Mucosa of stomach (tissue), 1 donor: ENCODE results near the gene ADSS1.

Experiments
- H3K27me3 ChIP-seq: one replicate; pipeline ENCODE4 v1.7.0; 2013; ENCODE audit warnings: mild to moderate bottlenecking, low read length; ENCODE audit not compliant: control insufficient read depth, insufficient read depth
- H3K36me3 ChIP-seq: one replicate; pipeline ENCODE4 v1.7.0; 2013; ENCODE audit warnings: low read length; ENCODE audit not compliant: control insufficient read depth, insufficient read depth
- H3K4me1 ChIP-seq: one replicate; pipeline ENCODE4 v1.7.0; 2013; ENCODE audit warnings: mild to moderate bottlenecking, low read length; ENCODE audit not compliant: control insufficient read depth, insufficient read depth
- H3K4me3 ChIP-seq: one replicate; pipeline ENCODE4 v1.7.0; 2013; ENCODE audit warnings: low read length
- H3K9ac ChIP-seq: one replicate; pipeline ENCODE4 v1.7.0; 2013; ENCODE audit warnings: mild to moderate bottlenecking, low read length, moderate library complexity
- H3K9me3 ChIP-seq: one replicate; pipeline ENCODE4 v1.7.0; 2013; ENCODE audit warnings: mild to moderate bottlenecking, low read length, moderate library complexity; ENCODE audit not compliant: control insufficient read depth
- donor health status: Pancreatic carcinoma.

Gene ADSS1

GRCh38 chr14:104776481-104776880, 52.5 kb downstream of the ADSS1 start:
- peaks cover 4% of the 10 kb centered on the region for H3K36me3 ChIP-seq
- H3K4me3 ChIP-seq, result no peak overlapping the region
- H3K4me1 ChIP-seq, result peaks cover 16% of the 10 kb centered on the region
- H3K27me3 ChIP-seq, result no peaks in the 10 kb centered on the region
- H3K9ac ChIP-seq, result no peak overlapping the region
- H3K9me3 ChIP-seq, result no peaks in the 10 kb centered on the region

DNA sequence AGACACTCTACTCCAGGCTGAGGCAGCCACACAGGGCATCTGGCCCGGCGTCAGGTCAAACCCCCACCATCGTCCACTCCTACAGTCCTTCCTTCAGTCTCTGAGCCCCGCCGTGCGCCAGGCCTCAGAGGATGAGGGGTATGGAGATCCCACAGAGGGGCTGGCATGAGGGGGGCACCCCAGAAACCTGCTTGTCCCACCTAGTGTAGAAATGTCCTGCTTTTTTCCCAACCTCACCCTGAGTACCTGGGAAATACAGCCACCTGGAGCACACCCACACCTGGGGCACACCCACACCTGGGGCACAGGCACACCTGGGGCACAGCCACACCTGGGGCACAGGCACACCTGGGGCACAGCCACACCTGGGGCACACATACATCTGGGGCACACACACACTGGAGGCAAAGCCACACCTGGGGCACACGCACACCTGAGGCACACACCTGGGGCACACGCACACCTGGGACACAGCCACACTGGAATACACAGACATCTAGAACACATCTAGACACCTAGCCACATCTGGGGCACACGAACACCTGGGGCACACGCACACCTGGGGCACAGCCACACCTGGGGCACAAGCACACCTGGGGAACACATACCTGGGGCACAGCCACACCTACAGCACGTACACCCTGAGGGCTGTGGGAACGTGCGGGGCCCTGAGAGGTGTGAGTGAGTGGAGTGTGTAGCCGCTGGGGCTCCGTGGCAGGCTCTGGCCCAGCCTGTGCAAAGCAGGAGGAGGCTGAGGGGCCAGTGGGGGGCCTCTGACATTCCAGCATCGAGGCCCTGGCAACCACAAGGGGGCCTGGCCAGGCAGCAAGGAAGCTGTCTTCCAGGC, 53.2 kb downstream of the ADSS1 start:
- Histone ChIP-seq H3K4me1 (peaks cover 9% of the 10 kb centered on the region), H3K36me3 (no peaks in the 10 kb centered on the region), H3K9me3 (no peaks in the 10 kb centered on the region)

GRCh38 chr14:104777808-104778249, 53.8 kb downstream of the ADSS1 start:
- Histone ChIP-seq H3K27me3 (no peaks in the 10 kb centered on the region), H3K4me1 (peaks cover 7% of the 10 kb centered on the region), H3K9ac (no peak overlapping the region), H3K36me3 (no peaks in the 10 kb centered on the region), H3K9me3 (no peaks in the 10 kb centered on the region), H3K4me3 (no peak overlapping the region)

More for the DNA sequence above, 53.2 kb downstream of the ADSS1 start:
- no peaks in the 10 kb centered on the region for H3K27me3 ChIP-seq
- H3K9ac ChIP-seq, result no peak overlapping the region
- H3K4me3 ChIP-seq, result no peak overlapping the region

DNA sequence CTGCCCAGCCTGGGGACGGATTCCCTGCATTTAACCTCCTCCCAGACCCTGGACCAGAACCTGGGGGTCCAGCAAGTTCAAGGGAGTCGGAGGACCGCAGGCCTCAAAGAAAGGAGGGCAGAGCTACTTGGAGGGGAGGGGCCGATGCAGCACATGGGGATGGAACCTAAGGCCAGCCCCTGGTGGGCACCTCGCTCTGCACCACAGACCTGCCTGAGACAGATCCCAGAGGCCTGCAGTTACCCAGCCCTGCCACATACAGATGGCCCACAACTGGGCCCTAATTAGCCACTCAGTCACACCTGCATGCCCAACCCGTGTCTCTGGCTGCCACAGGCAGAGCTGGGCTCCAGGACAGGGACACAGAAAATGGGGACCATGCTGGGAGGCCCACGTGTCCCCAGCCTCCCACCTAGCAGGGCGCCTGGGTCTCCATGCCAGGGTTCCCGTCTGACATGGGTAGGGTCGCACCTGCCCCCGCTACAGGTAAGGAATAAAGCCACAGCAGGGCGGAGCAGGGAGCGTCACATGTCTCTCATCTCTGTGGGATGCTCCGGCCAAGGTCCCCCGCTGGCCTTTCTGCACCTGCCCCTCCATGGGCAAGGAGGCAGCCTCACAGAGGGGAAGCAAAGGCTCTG, 54.8 kb downstream of the ADSS1 start:
- Histone ChIP-seq H3K4me3 (no peak overlapping the region), H3K9me3 (no peaks in the 10 kb centered on the region), H3K9ac (no peak overlapping the region), H3K4me1 (peaks cover 7% of the 10 kb centered on the region), H3K36me3 (no peaks in the 10 kb centered on the region), H3K27me3 (no peaks in the 10 kb centered on the region)

DNA sequence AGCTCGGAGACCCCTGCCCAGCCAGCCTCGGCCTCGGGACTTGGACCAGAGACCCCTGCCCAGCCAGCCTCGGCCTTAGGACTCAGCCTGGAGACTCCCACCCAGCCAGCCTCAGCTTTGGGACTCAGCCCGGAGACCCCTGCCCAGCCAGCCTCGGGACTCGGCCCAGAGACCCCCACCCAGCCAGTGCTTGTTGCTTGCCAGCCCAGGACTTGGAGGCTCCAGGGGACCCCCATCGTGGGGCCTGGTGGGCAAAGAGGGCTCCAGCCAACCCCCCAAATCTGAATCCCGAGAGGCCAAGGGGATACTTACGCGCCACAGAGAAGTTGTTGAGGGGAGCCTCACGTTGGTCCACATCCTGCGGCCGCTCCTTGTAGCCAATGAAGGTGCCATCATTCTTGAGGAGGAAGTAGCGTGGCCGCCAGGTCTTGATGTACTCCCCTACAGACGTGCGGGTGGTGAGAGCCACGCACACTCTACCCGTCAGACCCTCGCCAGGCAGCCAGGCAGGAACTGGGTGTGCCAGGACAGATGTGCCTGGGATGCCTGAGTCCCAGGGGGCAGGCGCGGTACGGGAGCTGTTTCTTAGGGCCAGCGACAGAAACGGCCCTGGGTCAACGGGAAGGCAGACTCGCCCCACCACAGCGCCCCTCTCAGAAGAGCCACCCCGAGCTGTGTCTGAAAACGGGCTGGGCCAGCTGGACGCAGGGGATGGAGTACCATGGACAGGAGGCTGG, 55.9 kb downstream of the ADSS1 start:
- Histone ChIP-seq H3K4me1 (peaks cover 7% of the 10 kb centered on the region), H3K36me3 (no peaks in the 10 kb centered on the region), H3K27me3 (no peaks in the 10 kb centered on the region), H3K9ac (no peak overlapping the region), H3K9me3 (no peaks in the 10 kb centered on the region), H3K4me3 (no peak overlapping the region)

GRCh38 chr14:104780513-104781030, 56.5 kb downstream of the ADSS1 start:
- Histone ChIP-seq H3K4me3 (no peak overlapping the region), H3K4me1 (peaks cover 7% of the 10 kb centered on the region), H3K9ac (no peak overlapping the region), H3K9me3 (no peaks in the 10 kb centered on the region), H3K36me3 (no peaks in the 10 kb centered on the region), H3K27me3 (no peaks in the 10 kb centered on the region)

DNA sequence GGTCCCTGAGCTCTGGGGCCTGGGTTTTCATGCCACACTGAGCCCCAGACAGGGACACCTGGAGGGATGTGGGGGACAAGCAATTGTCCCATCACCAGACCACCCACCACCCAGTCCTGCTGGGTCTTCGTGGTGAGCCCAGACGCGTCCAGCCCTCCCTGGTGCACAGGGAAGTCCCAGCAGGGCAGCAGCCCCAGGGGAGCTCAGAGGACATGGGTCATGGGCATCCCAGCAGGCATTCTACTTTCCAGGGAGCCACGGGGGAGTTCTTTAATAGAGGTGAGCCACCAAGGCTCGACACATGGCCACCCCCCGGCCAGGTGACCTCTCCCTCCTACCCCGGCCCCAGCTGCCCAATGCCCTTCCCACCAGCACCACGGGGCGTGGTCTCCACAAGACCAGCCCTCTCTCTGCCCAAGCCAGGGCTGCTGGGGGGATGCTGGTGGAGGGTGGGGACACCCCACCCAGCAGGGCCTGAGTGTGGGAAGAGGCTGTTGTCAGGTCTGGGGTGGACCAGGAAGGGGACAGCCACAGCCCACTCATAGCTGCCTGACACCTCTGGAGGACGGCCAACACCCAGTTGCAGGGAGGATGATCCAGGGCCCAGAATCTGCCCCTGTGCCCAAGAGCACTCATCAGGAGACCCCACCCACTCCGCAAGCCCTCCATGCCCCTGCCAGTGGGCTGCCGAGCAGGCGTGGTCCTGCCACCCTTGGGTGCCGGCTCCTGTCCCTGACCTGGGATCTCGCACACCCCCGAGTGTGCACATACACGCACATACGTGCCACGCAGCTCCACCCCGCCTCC, 57.4 kb downstream of the ADSS1 start:
- no peaks in the 10 kb centered on the region for H3K27me3 ChIP-seq
- H3K36me3 ChIP-seq, result no peaks in the 10 kb centered on the region
- no peak overlapping the region for H3K9ac ChIP-seq
- H3K9me3 ChIP-seq, result no peaks in the 10 kb centered on the region
- H3K4me1 ChIP-seq, result peaks cover 9% of the 10 kb centered on the region
- no peak overlapping the region for H3K4me3 ChIP-seq

- no peaks in the 10 kb centered on the region for H3K9me3 ChIP-seq
- peaks cover 14% of the 10 kb centered on the region for H3K4me1 ChIP-seq
- no peaks in the 10 kb centered on the region for H3K36me3 ChIP-seq
- no peak overlapping the region for H3K4me3 ChIP-seq
- no peak overlapping the region for H3K9ac ChIP-seq
- H3K27me3 ChIP-seq, result no peaks in the 10 kb centered on the region
Measured at GRCh38 chr14:104782086-104782807, 58.2 kb downstream of the ADSS1 start.

DNA sequence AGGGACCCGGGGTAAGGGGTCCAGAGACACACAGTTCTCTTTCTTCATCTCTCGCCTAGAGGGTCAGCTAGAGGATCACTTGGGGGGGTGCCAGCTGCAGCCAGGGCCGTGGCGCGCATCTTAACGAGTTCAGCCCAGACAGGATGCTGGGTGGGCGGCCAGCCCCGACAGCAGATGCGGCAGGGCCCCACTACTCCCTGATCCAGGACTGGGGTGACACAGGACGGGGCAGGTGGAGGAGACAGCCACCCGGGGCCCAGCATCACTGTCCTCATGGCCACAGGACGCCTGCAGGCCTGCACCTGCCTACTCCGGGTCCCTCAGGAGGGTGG, 58.7 kb downstream of the ADSS1 start:
- no peaks in the 10 kb centered on the region for H3K36me3 ChIP-seq
- no peak overlapping the region for H3K4me3 ChIP-seq
- peaks cover 15% of the 10 kb centered on the region for H3K4me1 ChIP-seq
- H3K27me3 ChIP-seq, result no peaks in the 10 kb centered on the region
- no peak overlapping the region for H3K9ac ChIP-seq
- H3K9me3 ChIP-seq, result no peaks in the 10 kb centered on the region

DNA sequence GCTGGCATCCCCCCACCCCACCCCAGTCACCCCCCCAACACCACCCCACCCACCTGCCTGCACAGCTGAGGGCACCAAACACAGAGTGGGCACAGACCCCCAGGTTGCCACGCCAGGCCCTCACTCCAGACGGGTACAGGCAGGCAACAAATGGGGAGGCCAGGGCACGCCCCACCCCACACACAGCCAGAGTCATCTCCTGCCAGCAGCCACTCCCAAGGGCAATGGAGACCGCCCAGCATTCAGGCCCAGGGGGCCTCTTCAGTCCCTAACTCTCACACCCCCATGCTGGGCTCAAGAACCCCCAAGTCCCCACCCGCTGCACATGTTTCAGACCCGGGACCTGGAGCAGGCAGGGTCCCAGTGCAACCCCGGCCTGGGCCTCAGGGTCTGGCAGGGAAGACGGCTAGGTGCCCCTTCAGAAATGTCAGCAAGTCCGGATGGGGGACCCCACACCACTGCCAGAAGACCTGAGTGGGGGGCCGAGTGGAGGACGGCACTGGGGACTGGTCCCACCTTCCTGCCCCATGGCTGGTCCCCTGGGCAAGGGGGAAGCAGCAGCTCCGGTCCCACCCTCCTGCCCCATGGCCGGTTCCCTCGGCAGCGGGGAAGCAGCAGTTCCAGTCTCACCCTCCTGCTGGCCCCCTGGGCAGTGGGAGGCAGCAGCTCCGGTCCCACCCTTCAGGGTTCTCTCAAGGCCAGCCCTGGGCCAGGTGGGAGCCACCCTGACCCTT, 59.6 kb downstream of the ADSS1 start:
- no peaks in the 10 kb centered on the region for H3K27me3 ChIP-seq
- no peaks in the 10 kb centered on the region for H3K9me3 ChIP-seq
- peaks cover 19% of the 10 kb centered on the region for H3K4me1 ChIP-seq
- H3K4me3 ChIP-seq, result no peak overlapping the region
- H3K9ac ChIP-seq, result no peak overlapping the region
- no peaks in the 10 kb centered on the region for H3K36me3 ChIP-seq
